Tibial nerve (tissue), 3 donors: Measurements from ENCODE around the gene CLN3.

Experiments used
- POLR2A ChIP-seq, 2 donors: fragments of 450-650 bp; IDR thresholded peaks; one replicate each; pipeline ENCODE4 v1.6.1; 2017; ENCODE audit warnings: antibody characterized with exemption in 2 of 2, mild to moderate bottlenecking in 2 of 2, moderate library complexity in 2 of 2
- TF ChIP-seq, protein P1 (sequence below), 5 experiments: fragments of 200-600 bp in 3 of 5; fragments of 450-650 bp in 2 of 5; sonication (generic) in 3 of 5; IDR thresholded peaks; one replicate each; pipeline ENCODE4 v1.5.1; 2016 to 2019; ENCODE audit warnings: antibody characterized with exemption in 5 of 5, mild to moderate bottlenecking in 3 of 5, moderate library complexity in 2 of 5

DNA sequence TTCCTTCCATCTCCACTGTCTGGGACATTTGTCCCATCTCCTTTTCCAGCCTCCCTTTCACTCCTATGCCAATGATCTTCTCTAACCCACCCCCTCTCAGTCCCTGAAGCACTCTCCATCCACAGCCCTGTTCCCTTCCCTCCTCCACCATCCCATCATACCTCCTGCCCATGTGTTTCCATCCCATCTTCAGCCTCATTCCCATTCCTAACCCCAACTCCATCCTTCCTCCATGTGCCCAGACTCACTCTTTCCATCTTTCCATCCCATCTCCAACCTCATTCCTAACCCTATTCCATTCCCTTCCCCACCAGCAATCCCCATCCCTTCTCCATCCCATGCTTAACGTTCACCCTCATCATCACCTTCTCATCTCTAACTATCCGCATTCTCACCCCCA is 10.4 kb upstream of the CLN3 start:
- TF ChIP-seq, protein P1, sequence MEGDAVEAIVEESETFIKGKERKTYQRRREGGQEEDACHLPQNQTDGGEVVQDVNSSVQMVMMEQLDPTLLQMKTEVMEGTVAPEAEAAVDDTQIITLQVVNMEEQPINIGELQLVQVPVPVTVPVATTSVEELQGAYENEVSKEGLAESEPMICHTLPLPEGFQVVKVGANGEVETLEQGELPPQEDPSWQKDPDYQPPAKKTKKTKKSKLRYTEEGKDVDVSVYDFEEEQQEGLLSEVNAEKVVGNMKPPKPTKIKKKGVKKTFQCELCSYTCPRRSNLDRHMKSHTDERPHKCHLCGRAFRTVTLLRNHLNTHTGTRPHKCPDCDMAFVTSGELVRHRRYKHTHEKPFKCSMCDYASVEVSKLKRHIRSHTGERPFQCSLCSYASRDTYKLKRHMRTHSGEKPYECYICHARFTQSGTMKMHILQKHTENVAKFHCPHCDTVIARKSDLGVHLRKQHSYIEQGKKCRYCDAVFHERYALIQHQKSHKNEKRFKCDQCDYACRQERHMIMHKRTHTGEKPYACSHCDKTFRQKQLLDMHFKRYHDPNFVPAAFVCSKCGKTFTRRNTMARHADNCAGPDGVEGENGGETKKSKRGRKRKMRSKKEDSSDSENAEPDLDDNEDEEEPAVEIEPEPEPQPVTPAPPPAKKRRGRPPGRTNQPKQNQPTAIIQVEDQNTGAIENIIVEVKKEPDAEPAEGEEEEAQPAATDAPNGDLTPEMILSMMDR (IDR thresholded peaks at IDR 0.05): no peak
- TF ChIP-seq POLR2A (IDR thresholded peaks at IDR 0.05): no peak
